ENCODE results near the gene PLEKHB1. TPM values are rescaled to one million over a fixed set of nuclear protein-coding genes. Genes with fewer than 3 reads are reported as not detected.

Gene PLEKHB1
- total RNA-seq, 2 donors from 2014 or later: 44.6 to 81.0 TPM

DNA sequence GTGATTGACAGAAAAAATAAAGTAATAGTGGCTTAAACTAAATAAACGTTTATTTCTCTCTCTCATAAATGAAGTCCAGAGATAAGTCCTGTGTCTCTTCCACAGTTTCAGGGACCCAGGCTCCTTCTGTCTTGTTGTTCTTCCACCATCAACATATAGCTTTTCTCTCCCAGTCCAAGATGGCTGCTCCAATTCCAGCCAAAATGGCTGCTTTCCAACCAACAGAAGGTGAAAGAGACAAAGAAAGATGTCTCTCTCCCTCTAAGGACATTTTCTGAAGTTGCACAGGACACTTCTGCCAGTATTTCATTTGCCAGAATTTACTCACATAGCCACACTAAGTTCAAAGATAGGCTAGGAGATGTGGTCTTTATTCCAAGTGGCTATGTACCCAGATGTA is 9.4 kb upstream of the PLEKHB1 start:
- Histone ChIP-seq H3K4me3 (ENCODE audit: low read length) (no peak overlapping the region), H3K9me3 (ENCODE audit: control insufficient read depth, low read length) (peaks cover 15% of the 10 kb centered on the region), H3K36me3 (ENCODE audit: control insufficient read depth, insufficient read depth, low read length) (no peaks in the 10 kb centered on the region), H3K27ac (ENCODE audit: low read depth, low read length) (no peak overlapping the region), H3K27me3 (ENCODE audit: control insufficient read depth, insufficient read depth, low read length, poor library complexity, severe bottlenecking) (no peaks in the 10 kb centered on the region), H3K9ac (ENCODE audit: extremely low read depth, low read length, poor library complexity, severe bottlenecking) (no peak overlapping the region), H3K4me1 (ENCODE audit: control insufficient read depth, insufficient read depth, low read length) (no peaks in the 10 kb centered on the region)
- Mint-ChIP-seq H3K4me3 (no peak overlapping the region), H3K9me3 (peaks cover 15% of the 10 kb centered on the region), H3K36me3 (ENCODE audit: low read depth) (peaks cover 3% of the 10 kb centered on the region), H3K27me3 (ENCODE audit: insufficient read depth) (peaks cover 50% of the 10 kb centered on the region), H3K27ac (no peak overlapping the region), H3K4me1 (no peaks in the 10 kb centered on the region)
- WGBS, 2 experiments (ENCODE audit: insufficient coverage in 1 of 2, insufficient read length in 1 of 2): 88 to 100% methylated on average over 1 of the region's 1 CpG
- TF ChIP-seq, protein P1, sequence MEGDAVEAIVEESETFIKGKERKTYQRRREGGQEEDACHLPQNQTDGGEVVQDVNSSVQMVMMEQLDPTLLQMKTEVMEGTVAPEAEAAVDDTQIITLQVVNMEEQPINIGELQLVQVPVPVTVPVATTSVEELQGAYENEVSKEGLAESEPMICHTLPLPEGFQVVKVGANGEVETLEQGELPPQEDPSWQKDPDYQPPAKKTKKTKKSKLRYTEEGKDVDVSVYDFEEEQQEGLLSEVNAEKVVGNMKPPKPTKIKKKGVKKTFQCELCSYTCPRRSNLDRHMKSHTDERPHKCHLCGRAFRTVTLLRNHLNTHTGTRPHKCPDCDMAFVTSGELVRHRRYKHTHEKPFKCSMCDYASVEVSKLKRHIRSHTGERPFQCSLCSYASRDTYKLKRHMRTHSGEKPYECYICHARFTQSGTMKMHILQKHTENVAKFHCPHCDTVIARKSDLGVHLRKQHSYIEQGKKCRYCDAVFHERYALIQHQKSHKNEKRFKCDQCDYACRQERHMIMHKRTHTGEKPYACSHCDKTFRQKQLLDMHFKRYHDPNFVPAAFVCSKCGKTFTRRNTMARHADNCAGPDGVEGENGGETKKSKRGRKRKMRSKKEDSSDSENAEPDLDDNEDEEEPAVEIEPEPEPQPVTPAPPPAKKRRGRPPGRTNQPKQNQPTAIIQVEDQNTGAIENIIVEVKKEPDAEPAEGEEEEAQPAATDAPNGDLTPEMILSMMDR (conservative IDR thresholded peaks at IDR 0.05): no peak
- no peak for DNase-seq

DNA sequence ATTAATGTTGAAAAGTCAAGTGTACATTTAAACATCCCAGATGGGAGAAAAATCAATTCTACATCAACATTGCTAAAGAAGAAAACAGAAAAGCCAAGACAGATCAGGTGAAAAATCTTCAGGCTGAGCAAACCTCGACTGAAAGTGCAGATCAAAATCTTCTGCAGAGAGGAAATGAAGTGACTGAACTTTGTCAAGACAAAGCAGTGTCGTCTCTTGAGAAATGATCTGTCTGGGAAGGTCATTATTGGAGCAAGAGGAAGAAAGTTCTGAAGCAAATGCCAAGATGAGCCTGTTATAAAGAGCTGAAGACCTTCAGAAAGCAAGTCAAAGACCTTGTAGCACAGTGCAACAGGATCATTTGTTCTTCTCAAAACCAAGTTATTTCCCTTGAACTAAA is 5.8 kb upstream of the PLEKHB1 start:
- Histone ChIP-seq H3K27me3 (ENCODE audit: control insufficient read depth, insufficient read depth, low read length, poor library complexity, severe bottlenecking) (no peaks in the 10 kb centered on the region), H3K9ac (ENCODE audit: extremely low read depth, low read length, poor library complexity, severe bottlenecking) (no peak overlapping the region), H3K9me3 (ENCODE audit: control insufficient read depth, low read length) (no peaks in the 10 kb centered on the region), H3K4me1 (ENCODE audit: control insufficient read depth, insufficient read depth, low read length) (peaks cover 7% of the 10 kb centered on the region), H3K4me3 (ENCODE audit: low read length) (no peak overlapping the region), H3K27ac (ENCODE audit: low read depth, low read length) (no peak overlapping the region), H3K36me3 (ENCODE audit: control insufficient read depth, insufficient read depth, low read length) (no peaks in the 10 kb centered on the region)
- no peak for DNase-seq
- WGBS, 2 experiments (ENCODE audit: insufficient coverage in 1 of 2, insufficient read length in 1 of 2): 80 to 87% methylated on average over 2 of the region's 2 CpGs
- peaks cover 6% of the 10 kb centered on the region for H3K4me1 Mint-ChIP-seq
- no peaks in the 10 kb centered on the region for H3K36me3 Mint-ChIP-seq (ENCODE audit: low read depth)
- peaks cover 2% of the 10 kb centered on the region for H3K9me3 Mint-ChIP-seq
- no peak overlapping the region for H3K27ac Mint-ChIP-seq
- TF ChIP-seq, protein P1 (conservative IDR thresholded peaks at IDR 0.05): no peak
- no peak overlapping the region for H3K4me3 Mint-ChIP-seq
- H3K27me3 Mint-ChIP-seq (ENCODE audit: insufficient read depth): peaks cover 39% of the 10 kb centered on the region

DNA sequence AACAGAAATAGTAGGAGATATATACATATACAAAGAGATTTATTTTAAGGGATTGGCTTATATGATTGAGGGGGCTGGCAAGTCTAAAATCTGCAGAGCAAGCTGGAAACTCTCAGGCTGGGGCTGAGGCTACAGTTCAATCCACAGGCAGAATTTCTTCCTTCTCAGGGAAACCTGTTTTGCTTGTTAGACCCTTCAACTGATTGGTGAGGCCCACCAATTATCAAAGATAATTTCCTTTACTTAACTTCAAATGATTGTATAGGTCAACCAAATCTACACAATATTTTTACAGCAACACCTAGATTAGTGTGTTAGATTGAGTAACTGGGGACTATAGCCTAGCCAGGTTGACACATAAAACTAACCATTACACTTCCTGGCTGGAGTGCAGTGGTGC is 4.7 kb upstream of the PLEKHB1 start:
- Mint-ChIP-seq H3K27me3 (ENCODE audit: insufficient read depth) (peaks cover 40% of the 10 kb centered on the region), H3K9me3 (peaks cover 2% of the 10 kb centered on the region)

More for the DNA sequence above, 4.7 kb upstream of the PLEKHB1 start:
- Histone ChIP-seq H3K4me1 (ENCODE audit: control insufficient read depth, insufficient read depth, low read length) (peaks cover 7% of the 10 kb centered on the region), H3K9ac (ENCODE audit: extremely low read depth, low read length, poor library complexity, severe bottlenecking) (no peak overlapping the region), H3K9me3 (ENCODE audit: control insufficient read depth, low read length) (no peaks in the 10 kb centered on the region), H3K36me3 (ENCODE audit: control insufficient read depth, insufficient read depth, low read length) (no peaks in the 10 kb centered on the region), H3K27ac (ENCODE audit: low read depth, low read length) (no peak overlapping the region), H3K27me3 (ENCODE audit: control insufficient read depth, insufficient read depth, low read length, poor library complexity, severe bottlenecking) (no peaks in the 10 kb centered on the region), H3K4me3 (ENCODE audit: low read length) (no peak overlapping the region)
- H3K4me1 Mint-ChIP-seq: peaks cover 13% of the 10 kb centered on the region
- TF ChIP-seq, protein P1 (conservative IDR thresholded peaks at IDR 0.05): no peak
- no peak overlapping the region for H3K4me3 Mint-ChIP-seq
- no peak for DNase-seq
- no peaks in the 10 kb centered on the region for H3K36me3 Mint-ChIP-seq (ENCODE audit: low read depth)
- H3K27ac Mint-ChIP-seq: no peak overlapping the region

Measured in endodermal cell (in vitro differentiated cells).